ENCODE measurements around the gene DEPDC5.

Gene DEPDC5

DNA sequence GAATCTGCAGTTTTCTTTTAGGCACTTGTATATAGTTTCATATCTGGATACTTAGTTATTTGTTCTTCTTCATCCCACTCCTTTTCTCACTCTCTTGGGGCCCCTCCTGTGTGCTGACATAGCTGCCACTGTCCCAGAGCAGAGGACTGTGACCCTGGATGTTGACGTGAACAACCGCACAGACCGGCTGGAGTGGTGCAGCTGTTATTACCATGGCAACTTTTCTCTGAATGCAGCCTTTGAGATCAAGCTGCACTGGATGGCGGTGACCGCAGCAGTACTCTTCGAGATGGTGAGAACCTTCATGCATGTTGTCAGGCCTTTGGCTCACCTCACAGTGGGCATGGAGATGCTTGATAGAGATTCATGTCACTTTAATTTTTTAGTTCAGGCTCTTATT, 139.6 kb downstream of the DEPDC5 start:
- TF ChIP-seq POLR2AphosphoS5 (IDR thresholded peaks at IDR 0.05; ENCODE audit: low read depth, low read length) (no peak), FOXP2 (optimal IDR thresholded peaks at IDR 0.05; ENCODE audit: borderline replicate concordance, extremely low read depth, extremely low read length, insufficient read depth) (no peak), TAF1 (IDR thresholded peaks at IDR 0.05; ENCODE audit: borderline replicate concordance, insufficient read depth, low read length) (no peak), SIN3A (IDR thresholded peaks at IDR 0.05; ENCODE audit: borderline replicate concordance, insufficient read depth, low read length) (no peak)
- TF ChIP-seq, protein P1, sequence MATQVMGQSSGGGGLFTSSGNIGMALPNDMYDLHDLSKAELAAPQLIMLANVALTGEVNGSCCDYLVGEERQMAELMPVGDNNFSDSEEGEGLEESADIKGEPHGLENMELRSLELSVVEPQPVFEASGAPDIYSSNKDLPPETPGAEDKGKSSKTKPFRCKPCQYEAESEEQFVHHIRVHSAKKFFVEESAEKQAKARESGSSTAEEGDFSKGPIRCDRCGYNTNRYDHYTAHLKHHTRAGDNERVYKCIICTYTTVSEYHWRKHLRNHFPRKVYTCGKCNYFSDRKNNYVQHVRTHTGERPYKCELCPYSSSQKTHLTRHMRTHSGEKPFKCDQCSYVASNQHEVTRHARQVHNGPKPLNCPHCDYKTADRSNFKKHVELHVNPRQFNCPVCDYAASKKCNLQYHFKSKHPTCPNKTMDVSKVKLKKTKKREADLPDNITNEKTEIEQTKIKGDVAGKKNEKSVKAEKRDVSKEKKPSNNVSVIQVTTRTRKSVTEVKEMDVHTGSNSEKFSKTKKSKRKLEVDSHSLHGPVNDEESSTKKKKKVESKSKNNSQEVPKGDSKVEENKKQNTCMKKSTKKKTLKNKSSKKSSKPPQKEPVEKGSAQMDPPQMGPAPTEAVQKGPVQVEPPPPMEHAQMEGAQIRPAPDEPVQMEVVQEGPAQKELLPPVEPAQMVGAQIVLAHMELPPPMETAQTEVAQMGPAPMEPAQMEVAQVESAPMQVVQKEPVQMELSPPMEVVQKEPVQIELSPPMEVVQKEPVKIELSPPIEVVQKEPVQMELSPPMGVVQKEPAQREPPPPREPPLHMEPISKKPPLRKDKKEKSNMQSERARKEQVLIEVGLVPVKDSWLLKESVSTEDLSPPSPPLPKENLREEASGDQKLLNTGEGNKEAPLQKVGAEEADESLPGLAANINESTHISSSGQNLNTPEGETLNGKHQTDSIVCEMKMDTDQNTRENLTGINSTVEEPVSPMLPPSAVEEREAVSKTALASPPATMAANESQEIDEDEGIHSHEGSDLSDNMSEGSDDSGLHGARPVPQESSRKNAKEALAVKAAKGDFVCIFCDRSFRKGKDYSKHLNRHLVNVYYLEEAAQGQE (IDR thresholded peaks at IDR 0.05; ENCODE audit: insufficient read depth in 1 of 2, low read depth in 2 of 2, low read length in 2 of 2) = no peak

DNA sequence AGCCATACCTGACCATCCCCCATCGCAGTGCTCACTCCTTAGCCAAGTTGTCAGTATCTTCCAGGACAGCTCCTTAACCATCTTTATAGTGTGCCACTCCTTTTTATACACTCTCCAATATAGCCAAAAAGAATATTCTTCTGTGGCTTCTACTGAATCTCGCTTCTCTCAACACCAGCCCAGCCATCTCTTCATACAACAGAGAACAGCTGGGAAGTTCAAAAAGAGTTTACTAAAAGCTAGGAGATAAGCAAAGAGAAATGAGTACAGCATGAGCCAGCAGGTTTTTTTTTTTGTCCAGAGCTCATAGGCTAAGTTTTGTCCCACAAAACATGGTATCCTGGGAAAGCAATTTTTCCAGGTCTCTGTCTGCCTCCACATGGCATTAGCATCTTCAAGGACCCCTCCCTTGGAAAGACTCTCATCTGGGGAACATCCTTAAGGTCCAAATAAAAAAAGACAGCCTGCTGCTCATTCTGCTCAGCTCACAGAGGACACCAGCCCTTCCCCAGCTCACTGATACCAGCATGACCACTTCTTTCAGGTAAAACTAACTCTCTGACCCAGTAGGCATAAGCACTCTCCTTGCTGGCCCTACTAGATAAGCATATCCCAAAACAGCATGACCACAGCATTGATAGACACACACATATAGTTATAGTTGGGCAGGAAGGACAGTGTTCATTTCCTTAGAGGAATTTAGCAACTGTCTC, 141.7 kb downstream of the DEPDC5 start:
- TF ChIP-seq POLR2AphosphoS5 (IDR thresholded peaks at IDR 0.05; ENCODE audit: low read depth, low read length) (no peak), TAF1 (IDR thresholded peaks at IDR 0.05; ENCODE audit: borderline replicate concordance, insufficient read depth, low read length) (no peak), FOXP2 (optimal IDR thresholded peaks at IDR 0.05; ENCODE audit: borderline replicate concordance, extremely low read depth, extremely low read length, insufficient read depth) (no peak), SIN3A (IDR thresholded peaks at IDR 0.05; ENCODE audit: borderline replicate concordance, insufficient read depth, low read length) (no peak)
- TF ChIP-seq, protein P1 (IDR thresholded peaks at IDR 0.05; ENCODE audit: insufficient read depth in 1 of 2, low read depth in 2 of 2, low read length in 2 of 2) = no peak

DNA sequence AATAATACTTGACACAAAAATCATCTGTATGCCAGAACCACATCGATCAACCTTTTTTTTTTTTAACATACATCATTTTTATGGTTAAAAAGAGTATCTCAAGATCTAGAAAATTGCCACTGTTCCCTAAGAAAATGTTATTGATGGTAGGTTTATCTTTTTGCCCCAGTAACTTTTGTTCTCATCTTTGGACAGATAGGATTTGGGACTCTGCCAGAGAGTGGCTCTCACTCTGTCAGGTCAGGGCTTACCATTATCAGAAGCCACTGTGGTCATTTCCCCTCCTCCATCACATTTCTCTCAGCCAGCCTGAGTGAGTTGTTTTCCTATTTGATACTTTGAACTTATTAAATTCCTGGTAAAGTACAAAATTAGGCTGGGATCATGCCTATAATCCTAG, 142.7 kb downstream of the DEPDC5 start:
- TF ChIP-seq, protein P1 (IDR thresholded peaks at IDR 0.05; ENCODE audit: insufficient read depth in 1 of 2, low read depth in 2 of 2, low read length in 2 of 2) = no peak
- TF ChIP-seq SIN3A (IDR thresholded peaks at IDR 0.05; ENCODE audit: borderline replicate concordance, insufficient read depth, low read length) (no peak), FOXP2 (optimal IDR thresholded peaks at IDR 0.05; ENCODE audit: borderline replicate concordance, extremely low read depth, extremely low read length, insufficient read depth) (no peak), POLR2AphosphoS5 (IDR thresholded peaks at IDR 0.05; ENCODE audit: low read depth, low read length) (no peak), TAF1 (IDR thresholded peaks at IDR 0.05; ENCODE audit: borderline replicate concordance, insufficient read depth, low read length) (no peak)

DNA sequence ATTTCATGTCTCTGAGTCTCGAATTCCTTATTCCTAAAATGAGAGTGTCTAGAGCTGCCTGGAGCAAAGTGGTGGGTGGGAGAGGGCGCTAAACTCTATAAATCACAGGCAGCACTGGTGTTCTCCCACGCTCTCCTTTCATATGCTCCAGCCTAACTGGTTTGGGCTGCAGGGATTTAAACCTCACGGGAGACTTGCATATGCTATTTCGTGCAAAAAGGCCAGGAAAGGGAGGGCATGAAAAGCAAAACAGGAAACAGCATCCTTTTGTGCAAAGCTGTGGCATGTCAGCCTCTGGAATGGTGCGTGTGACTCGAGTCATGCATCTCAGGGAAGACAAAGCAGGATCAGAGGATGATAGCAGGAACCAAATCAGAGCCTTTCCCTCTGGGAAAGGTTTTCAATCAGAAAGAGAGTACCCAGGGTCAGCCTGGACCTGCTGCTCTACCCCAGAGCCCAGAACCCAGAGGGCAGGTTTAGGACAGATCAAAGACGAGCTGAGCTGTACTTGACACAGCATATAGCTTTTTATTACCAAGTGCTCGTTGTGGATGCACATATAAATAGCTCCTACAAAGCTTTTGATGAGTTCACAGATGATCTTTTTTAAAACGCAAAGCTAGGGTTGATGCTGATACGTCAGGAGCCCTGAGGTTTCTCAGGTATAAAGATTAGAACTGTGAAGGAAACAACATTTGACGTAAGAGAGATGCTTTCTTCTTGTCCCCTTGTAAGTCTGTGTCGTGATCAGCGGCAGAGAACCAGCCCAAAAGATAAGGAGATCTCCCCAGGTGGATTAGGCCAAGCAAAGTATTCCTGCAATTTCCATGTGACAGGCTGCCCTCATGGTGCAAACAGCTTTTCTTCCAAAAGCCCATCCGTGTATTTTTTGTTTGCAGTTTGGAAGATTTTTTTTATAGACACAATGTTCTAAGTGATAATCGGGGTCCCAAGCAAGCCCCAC, 144.3 kb downstream of the DEPDC5 start:
- no peak for TF ChIP-seq TAF1 (IDR thresholded peaks at IDR 0.05; ENCODE audit: borderline replicate concordance, insufficient read depth, low read length)

DNA sequence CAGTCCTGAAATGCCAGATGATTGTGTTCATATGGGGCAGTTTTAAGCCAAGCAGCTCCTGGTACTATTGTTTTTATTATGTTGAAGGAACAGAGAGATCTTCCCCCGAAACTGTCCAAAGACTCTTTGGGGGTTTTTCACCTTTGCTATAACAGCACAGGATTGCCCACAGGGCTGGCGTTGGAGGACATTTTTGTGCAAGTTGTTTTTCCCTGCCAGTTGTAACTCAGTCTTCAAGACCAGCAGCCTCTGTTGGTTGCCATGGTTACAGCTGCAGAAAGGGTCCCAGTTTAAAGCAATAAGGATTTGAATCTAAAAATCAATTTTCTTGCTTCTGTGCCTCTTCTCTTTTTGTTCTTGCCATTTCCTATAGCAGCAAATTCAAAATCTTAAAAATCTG, 145.1 kb downstream of the DEPDC5 start:
- TF ChIP-seq FOXP2 (optimal IDR thresholded peaks at IDR 0.05; ENCODE audit: borderline replicate concordance, extremely low read depth, extremely low read length, insufficient read depth) (no peak), TAF1 (IDR thresholded peaks at IDR 0.05; ENCODE audit: borderline replicate concordance, insufficient read depth, low read length) (no peak)

DNA sequence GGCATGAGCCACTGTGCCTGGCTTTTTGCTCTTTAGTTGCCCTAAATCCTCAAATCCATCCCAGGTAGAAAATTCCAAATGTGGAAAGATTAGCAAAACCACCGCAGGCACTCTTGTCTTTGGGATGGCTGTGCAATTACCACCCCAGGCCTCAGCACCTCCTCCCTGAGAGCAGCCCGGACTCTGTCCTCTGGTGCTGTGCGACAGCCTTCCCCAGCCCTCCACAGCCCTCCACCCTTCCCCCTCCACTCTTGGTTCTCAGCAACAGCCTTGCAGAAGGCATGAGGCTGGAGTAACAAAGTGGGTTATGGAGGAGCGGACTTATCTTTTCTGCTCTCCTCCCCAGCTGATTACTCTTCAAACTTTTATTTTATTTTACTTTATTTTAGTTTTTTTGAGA, 145.8 kb downstream of the DEPDC5 start:
- no peak for TF ChIP-seq SIN3A (IDR thresholded peaks at IDR 0.05; ENCODE audit: borderline replicate concordance, insufficient read depth, low read length)
- no peak for TF ChIP-seq TAF1 (IDR thresholded peaks at IDR 0.05; ENCODE audit: borderline replicate concordance, insufficient read depth, low read length)
- TF ChIP-seq POLR2AphosphoS5 (IDR thresholded peaks at IDR 0.05; ENCODE audit: low read depth, low read length) = no peak
- TF ChIP-seq, protein P1 (IDR thresholded peaks at IDR 0.05; ENCODE audit: insufficient read depth in 1 of 2, low read depth in 2 of 2, low read length in 2 of 2) = no peak
- no peak for TF ChIP-seq FOXP2 (optimal IDR thresholded peaks at IDR 0.05; ENCODE audit: borderline replicate concordance, extremely low read depth, extremely low read length, insufficient read depth)
